Measurements from ENCODE around the gene PTPRE.

PTPRE gene

DNA sequence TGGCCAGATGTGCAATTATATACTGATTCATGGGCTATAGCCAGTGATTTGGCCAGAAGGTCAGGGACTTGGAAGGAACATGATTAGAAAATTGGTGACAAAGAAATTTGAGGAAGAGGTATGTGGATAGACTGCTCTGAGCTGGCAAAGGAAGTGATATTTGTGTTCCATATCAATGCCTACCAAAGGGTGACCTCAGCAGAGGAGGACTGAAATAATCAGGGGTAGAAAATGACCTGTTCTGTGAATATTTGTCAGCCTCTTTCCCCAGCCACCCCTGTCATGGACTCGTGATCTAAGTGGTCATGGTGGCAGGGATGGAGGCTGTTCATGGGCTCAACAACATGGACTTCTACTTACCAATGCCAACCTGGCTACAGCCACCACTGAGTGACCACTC lies 47.0 kb downstream of the PTPRE start:
- TF ChIP-seq, protein P1, sequence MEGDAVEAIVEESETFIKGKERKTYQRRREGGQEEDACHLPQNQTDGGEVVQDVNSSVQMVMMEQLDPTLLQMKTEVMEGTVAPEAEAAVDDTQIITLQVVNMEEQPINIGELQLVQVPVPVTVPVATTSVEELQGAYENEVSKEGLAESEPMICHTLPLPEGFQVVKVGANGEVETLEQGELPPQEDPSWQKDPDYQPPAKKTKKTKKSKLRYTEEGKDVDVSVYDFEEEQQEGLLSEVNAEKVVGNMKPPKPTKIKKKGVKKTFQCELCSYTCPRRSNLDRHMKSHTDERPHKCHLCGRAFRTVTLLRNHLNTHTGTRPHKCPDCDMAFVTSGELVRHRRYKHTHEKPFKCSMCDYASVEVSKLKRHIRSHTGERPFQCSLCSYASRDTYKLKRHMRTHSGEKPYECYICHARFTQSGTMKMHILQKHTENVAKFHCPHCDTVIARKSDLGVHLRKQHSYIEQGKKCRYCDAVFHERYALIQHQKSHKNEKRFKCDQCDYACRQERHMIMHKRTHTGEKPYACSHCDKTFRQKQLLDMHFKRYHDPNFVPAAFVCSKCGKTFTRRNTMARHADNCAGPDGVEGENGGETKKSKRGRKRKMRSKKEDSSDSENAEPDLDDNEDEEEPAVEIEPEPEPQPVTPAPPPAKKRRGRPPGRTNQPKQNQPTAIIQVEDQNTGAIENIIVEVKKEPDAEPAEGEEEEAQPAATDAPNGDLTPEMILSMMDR (IDR thresholded peaks at IDR 0.05; ENCODE audit: low read depth, low read length, missing control alignments), result no peak
- no peak for DNase-seq (ENCODE audit: low read depth)
- H3K4me3 ChIP-seq (ENCODE audit: low read depth, low read length), result no peak overlapping the region
- in situ Hi-C loops (cut with HindIII; ENCODE audit: low sequenced_read_pairs), result no loop called here

DNA sequence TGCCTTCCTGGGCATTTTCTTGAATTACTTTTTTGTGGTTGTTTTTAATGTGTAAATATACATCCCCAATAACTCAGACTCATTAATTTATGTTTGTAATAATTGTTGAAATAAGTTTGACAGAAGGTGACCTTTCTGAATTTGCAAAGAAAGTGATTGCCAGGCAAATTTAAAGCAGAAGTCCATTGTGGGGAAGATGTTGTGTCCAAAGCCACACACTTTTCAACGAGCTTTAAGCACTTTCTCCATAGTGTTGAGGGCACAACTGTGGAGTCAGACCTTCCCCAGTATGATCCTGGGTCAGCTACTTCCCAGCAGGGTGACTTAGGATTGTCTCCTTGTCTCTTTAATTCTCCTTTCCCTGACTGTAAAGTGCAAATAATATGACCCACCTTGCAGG lies 52.5 kb downstream of the PTPRE start:
- in situ Hi-C loops (cut with HindIII; ENCODE audit: low sequenced_read_pairs), result no loop called here
- no peak for DNase-seq (ENCODE audit: low read depth)
- TF ChIP-seq, protein P1 (IDR thresholded peaks at IDR 0.05; ENCODE audit: low read depth, low read length, missing control alignments), result no peak
- no peak overlapping the region for H3K4me3 ChIP-seq (ENCODE audit: low read depth, low read length)

DNA sequence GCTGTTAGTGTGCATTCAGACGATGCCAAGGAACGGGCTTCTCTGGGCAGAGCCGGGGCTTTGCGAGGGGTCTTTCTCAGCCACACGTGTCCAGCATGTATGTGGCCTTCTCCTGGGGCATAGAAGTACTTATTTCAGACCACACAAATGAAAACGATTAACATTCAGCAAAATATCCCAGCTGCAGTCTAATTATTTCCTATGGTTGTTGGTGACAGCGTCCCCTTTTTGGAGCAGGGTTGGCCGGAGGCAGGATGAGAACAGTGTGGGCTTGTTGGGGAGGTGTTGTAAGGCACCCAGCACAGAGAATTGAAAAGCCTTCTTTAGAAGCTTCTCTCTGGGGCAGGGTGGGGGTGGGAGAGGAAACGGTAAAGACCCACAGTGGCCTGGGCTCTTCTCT lies 54.2 kb downstream of the PTPRE start:
- H3K4me3 ChIP-seq (ENCODE audit: low read depth, low read length), result no peak overlapping the region
- in situ Hi-C loops (cut with HindIII; ENCODE audit: low sequenced_read_pairs), result no loop called here
- TF ChIP-seq, protein P1 (IDR thresholded peaks at IDR 0.05; ENCODE audit: low read depth, low read length, missing control alignments), result no peak
- no peak for DNase-seq (ENCODE audit: low read depth)

DNA sequence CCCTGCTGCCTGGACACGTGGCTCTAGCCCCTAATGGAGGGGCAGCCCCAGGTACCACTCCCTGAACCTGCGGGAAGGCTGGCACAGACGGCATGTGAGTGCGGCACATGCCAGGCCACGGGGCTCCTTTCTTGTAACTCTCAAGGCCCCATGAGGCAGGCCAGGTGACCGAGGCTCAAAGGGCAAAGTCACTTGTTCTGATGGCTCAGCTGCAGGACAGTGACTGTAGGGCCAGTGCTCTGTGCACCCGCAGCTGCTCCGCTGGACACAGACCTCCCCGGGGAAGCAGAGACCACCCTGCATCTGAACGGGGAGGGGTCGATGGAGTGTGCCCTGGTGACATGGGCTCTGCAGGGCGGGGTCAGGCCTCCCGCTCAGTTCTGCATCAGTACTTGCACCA lies 55.3 kb downstream of the PTPRE start:
- H3K4me3 ChIP-seq (ENCODE audit: low read depth, low read length), result no peak overlapping the region
- TF ChIP-seq, protein P1 (IDR thresholded peaks at IDR 0.05; ENCODE audit: low read depth, low read length, missing control alignments), result no peak
- DNase-seq (ENCODE audit: low read depth), result no peak
- in situ Hi-C loops (cut with HindIII; ENCODE audit: low sequenced_read_pairs), result no loop called here

DNA sequence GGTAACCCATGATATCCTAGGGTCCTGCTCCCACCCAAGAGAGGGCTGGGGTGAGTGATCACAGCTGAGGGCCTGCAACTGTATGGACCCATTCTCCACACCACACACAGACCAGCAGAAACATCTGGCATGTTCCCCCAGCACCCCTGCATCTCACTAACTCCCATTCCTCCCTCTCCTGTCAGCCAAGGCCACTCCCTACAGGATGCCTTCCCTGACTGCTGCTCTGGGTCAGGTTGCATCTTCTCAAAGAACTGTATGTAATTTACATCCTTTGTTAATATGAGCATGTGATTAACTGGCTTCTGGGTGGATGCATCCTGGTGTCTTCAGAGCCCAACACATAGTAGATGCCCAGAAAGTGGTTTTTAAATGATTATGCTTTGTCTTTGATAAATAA lies 56.2 kb downstream of the PTPRE start:
- H3K4me3 ChIP-seq (ENCODE audit: low read depth, low read length), result no peak overlapping the region
- TF ChIP-seq, protein P1 (IDR thresholded peaks at IDR 0.05; ENCODE audit: low read depth, low read length, missing control alignments), result no peak
- no peak for DNase-seq (ENCODE audit: low read depth)
- in situ Hi-C loops (cut with HindIII; ENCODE audit: low sequenced_read_pairs), result no loop called here

DNA sequence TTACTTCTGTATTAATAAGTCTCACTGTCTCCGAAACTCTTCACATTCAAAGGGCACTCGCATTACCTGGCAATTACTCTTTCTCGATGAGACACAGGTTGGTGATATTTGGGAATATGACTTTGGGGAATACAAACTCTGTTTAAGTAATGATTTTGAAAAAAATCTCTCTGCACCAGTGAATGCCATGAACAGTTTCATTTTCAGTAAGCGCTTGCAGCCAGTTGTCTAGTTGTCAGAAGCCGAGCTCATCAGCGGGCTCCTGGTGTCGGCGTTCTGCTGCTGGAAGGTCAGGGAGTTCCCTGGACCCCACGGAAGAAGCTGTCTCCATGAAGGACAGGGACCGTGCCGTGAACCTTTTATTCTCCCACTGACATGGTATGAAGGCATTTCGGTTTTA lies 57.7 kb downstream of the PTPRE start:
- no peak for DNase-seq (ENCODE audit: low read depth)
- in situ Hi-C loops (cut with HindIII; ENCODE audit: low sequenced_read_pairs), result no loop called here
- TF ChIP-seq, protein P1 (IDR thresholded peaks at IDR 0.05; ENCODE audit: low read depth, low read length, missing control alignments), result no peak
- no peak overlapping the region for H3K4me3 ChIP-seq (ENCODE audit: low read depth, low read length)

DNA sequence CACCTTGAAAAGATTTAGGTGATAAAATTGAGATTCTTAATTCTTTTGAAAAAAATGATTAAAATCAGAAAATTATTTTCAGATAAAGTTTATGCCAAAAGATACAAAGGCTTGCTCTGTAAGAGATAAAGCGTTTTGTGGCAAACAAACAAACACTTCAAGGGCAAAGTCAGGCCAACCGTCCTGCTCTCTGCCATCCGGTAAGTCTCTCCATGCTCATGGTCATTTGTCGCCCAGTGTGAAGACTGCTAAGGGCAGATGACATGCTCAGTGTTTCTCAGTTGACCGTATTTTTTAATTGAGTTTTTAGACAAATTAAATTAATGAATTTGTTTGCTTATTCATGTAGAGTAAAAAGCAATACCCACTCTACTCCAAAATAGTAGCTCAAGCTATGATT lies 60.0 kb downstream of the PTPRE start:
- DNase-seq (ENCODE audit: low read depth), result no peak
- in situ Hi-C loops (cut with HindIII; ENCODE audit: low sequenced_read_pairs), result no loop called here
- H3K4me3 ChIP-seq (ENCODE audit: low read depth, low read length), result no peak overlapping the region
- TF ChIP-seq, protein P1 (IDR thresholded peaks at IDR 0.05; ENCODE audit: low read depth, low read length, missing control alignments), result no peak
